Stimulated activated CD4-positive, alpha-beta T cell treated with anti-CD3 and anti-CD28 coated beads, Interleukin-1b, Interleukin-23, amount 100 ng/mL, for 24 hours (primary cell): Measurements from ENCODE around the gene LPCAT1.
"Not testable (repeated sequence)": the region's sequence is repeated elsewhere in the genome, so short reads cannot be mapped to it uniquely, and the experiment has no call there.

Source experiments
- DNase-seq, 4 experiments: peaks; one replicate each; pipeline ENCODE4 v3.0.0-alpha.2; 2020; ENCODE audit warnings: low read depth in 4 of 4, low spot score in 1 of 4

LPCAT1 gene

GRCh38 chr5:1509346-1510085, 14.2 kb downstream of the LPCAT1 start:
- DNase-seq = no peak

- DNase-seq = no peak
Observed at GRCh38 chr5:1508659-1509290, 15.0 kb downstream of the LPCAT1 start.

GRCh38 chr5:1507961-1508658, 15.7 kb downstream of the LPCAT1 start:
- DNase-seq = no peak

GRCh38 chr5:1507457-1507856, 16.3 kb downstream of the LPCAT1 start:
- no peak for DNase-seq

- DNase-seq = no peak
Observed at GRCh38 chr5:1507014-1507375, 16.8 kb downstream of the LPCAT1 start.

GRCh38 chr5:1506242-1507013, 17.3 kb downstream of the LPCAT1 start:
- no peak for DNase-seq

GRCh38 chr5:1505506-1506241, 18.1 kb downstream of the LPCAT1 start:
- DNase-seq = no peak

- DNase-seq = not testable (repeated sequence)
Observed at GRCh38 chr5:1505089-1505488, 18.7 kb downstream of the LPCAT1 start.

- no peak for DNase-seq
Observed at GRCh38 chr5:1504617-1505016, 19.1 kb downstream of the LPCAT1 start.

GRCh38 chr5:1504069-1504595, 19.6 kb downstream of the LPCAT1 start:
- DNase-seq = no peak

- no peak for DNase-seq
Observed at GRCh38 chr5:1503241-1504068, 20.3 kb downstream of the LPCAT1 start.

GRCh38 chr5:1502737-1503120, 21.0 kb downstream of the LPCAT1 start:
- no peak for DNase-seq

GRCh38 chr5:1502046-1502736, 21.6 kb downstream of the LPCAT1 start:
- DNase-seq = no peak

GRCh38 chr5:1501372-1502045, 22.3 kb downstream of the LPCAT1 start:
- DNase-seq = no peak

- no peak for DNase-seq
Observed at GRCh38 chr5:1500411-1501091, 23.2 kb downstream of the LPCAT1 start.

GRCh38 chr5:1499851-1500250, 23.9 kb downstream of the LPCAT1 start:
- no peak for DNase-seq

GRCh38 chr5:1498623-1499416, 24.9 kb downstream of the LPCAT1 start:
- DNase-seq = no peak
